HG03571 (cell line): Measurements from ENCODE around the gene WAPL.
A peak's percentile ranks its signal among the peaks of the same experiment; 100 is the strongest.

Experiments used
- ATAC-seq: cut with Tn5 transposase; IDR thresholded peaks from one replicate; pipeline ENCODE4 v1.9.1; 2021; ENCODE audit not compliant: unreplicated experiment

WAPL gene

DNA sequence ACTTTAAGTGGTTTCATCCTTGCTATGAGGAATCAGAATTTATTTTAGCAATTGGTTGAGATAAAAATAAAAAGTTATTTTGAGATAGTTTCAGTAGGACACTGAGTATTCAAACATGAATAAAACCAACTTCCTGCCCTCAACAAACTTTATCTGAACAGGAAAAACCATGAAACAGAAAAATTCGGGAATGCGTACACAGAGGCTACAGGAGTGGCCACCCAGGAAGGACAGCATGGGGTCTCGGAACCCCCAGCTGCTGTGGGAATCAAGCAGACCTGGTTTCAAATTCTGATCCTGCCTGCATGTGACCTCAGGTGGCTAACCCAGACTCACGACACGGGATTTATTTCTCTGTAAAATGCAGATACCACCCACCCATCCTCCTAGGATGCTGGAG lies 106.0 kb downstream of the WAPL start:
- no peak for ATAC-seq

DNA sequence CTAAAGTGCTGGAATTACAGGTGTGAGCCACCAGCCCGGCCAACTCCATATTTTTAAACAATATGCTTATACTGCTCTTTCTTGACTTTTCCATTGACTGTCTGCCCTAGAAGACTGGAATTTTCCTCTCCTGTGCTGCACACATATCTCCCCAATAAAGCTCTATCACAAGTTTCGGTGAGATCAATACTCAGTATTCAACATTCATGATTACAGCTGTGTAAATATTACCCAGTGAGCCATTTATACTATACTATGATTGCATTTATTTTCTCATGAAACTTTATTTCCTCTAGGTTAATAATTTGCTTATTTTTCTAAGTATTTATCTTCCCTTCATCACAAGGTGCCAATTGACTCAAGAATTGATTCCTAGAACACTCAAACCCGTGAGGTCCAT lies 106.5 kb downstream of the WAPL start:
- ATAC-seq: no peak

DNA sequence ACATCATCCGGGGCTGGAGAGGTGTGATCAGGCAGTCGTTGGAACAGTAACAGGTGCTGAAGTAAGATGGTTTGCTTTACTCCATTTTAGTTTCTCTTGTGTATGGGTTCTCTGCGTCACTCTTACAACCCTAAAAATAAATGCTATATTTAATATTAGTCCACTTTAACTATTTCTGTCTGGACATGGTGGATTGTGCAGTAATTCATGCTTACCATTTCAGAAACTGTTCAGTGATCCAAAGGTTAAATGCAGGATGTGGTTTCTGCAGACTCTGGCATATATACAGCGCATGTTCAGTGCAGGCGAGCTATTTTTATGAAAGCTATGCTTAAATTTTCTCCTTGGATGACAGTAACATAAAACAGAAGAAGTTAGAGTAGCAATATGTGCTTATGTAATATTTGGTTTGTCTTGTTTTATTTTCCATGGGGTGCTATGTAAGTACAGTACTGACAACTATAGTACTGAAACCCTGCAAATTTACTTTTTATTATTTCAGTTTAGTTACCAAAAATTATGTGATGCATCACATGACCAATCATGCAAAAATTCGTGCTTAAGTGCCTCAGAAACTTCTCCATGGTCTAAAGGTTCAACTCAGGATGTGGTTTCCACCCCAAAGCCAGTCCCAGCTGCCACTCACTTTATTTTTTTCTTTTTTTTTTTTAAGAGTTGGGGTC lies 108.4 kb downstream of the WAPL start:
- peak; percentile 73 for ATAC-seq

DNA sequence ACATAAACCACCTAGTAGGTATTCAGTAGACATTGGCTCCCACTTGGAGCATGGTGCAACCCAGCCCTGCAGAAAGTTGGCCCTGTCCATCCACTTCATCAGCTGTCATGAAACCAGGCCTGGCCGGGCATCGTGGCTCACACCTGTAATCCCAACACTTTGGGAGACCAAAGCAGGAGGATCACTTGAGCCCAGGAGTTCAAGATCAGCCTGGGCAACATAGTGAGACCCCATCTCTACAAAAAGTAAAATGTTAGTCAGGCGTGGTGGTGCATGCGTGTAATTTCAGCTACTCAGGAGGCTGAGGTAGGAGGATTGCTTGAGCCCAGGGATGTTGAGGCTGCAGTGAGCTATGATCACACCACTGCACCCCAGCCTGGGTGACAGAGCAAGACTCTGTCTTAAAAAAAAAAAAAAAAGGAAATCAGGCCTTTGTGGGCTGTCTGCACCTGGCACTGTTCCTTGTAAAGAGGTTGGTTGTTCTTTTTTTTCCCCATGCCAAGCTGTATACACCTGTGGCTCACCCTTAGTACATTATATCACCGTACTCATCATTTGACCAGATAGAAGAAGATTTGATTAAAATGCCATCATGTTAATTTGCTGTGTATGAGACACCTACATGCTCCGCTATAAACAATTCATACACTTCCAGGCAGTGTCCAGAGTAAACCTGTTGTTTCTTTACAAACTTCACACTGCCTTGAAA lies 109.6 kb downstream of the WAPL start:
- ATAC-seq: no peak

DNA sequence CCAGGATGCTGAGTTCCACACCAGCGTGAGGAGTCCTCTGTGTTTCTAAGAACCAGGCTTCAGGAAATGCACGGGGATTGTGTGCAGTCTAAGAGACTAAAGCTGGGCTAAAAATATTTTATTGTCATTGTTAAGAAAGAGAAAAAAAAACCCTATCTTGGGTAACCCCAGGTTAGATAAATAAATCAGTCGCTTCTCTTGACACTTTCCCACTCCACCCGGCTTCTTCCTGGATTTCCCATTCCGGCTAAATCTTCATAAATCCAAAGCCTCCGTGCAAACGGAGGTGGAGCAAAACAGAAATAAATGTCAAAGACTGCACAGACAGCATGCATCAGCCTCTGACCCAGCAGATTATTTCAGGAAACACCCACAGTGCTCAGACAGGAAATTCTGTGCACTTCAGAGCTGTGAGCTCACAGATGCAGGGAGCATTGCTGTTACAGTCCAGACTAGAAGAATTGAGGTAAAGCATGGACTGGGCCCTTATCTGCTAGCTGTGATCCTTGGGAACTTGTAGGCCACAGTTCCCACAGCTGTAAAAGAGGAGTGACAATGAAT lies 110.2 kb downstream of the WAPL start:
- peak; percentile 37 for ATAC-seq

DNA sequence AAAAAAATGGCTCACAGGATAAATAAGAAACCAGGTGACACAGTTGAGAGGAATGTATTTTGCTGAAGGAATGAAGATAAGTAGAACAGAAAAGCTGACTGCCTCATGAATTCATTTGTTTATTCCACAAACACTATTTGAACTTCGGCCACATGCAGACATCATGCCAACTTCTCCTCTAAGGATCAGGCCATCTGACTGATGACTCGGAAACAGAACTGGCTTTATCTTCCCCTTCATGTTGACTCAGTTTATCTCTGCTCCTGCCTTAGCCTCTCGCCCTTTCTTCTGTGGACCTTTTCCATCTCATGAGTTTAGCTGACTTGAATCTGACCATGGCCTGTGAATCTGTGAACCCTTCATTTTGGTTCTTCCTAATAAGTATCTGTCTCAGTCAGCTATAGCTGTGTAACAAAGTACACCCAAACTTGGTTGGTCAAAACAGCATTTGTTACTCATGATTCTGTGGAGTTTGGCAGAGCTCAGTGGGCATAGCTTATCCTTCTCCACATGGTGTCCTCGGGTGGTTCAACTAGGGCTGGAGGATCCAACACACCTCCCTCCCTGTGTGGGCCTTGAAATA lies 111.0 kb downstream of the WAPL start:
- no peak for ATAC-seq

DNA sequence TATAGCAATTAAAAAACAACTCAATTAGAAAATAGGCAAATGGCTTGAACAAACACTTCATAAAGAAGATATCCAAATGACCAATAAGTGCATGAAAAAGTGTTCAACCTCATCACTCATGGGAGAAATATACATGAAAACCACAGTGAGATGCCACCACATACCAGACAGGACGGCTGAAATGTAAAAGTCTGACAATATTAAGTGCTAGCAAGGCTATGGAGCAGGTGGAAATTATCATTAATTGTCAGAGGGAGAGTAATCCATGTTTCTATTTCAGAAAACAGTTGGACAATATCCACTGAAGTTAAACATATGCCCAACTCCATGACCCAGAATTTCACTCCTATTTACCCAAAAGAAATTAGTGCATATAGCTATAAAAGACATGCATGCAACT lies 112.4 kb downstream of the WAPL start:
- ATAC-seq: no peak

DNA sequence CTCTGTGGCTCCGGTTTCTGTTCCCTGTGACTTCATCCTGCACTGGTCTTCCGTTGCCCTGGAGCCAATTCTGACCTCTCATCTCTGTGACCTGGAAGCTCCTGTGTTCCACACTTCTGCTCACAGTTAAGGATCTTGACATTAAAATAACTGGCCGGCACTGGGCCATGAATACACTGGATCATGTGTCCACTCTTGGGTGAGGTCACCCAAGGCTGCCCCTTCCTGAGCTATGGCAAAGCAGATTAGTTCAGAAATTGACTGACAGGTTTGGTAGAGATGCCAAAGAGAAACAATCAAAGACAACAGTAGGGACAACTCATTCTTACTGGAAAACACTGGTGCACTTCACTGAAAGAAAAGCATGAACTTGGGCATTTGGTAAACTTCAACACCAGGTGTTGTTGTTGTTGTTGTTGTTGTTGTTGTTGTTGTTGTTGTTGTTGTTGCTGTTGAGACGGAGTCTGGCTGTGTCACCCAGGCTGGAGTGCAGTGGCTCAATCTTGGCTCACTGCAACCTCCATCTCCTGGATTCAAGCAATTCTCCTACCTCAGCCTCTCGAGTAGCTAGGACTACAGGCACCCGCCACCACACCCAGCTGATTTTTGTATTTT lies 118.3 kb downstream of the WAPL start:
- ATAC-seq: no peak

DNA sequence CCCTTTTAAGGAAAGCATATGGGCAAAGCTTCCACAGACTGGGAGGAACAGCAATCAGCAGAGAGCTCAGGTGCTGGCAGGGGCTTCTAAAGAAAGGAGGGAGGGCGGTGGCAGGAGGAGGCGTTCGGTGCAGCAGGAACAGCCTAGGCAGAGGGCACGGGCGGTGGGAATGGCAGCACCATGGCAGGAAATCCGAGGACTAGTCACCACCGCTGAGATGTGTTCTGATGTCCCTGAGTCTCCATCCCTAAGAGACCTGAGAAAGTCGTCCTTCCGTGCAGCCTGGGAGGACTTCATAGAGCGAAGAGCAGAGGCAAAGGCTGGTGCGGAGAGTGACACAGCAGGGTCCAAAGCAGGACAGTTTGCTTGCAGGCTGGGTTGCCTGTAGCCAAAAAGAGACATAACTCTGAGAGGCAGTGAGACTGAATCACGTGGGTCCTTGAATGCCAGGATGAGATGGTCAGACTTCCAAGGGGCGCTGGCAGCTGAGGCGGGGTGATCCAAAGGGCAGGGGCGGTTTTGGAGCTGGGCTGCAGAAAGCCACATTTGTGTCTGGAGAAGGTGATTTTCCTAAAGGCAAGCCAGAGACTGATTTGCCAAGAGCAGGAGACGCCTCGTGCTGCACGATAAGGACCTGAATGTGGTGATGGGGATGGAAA lies 119.2 kb downstream of the WAPL start:
- ATAC-seq: no peak

DNA sequence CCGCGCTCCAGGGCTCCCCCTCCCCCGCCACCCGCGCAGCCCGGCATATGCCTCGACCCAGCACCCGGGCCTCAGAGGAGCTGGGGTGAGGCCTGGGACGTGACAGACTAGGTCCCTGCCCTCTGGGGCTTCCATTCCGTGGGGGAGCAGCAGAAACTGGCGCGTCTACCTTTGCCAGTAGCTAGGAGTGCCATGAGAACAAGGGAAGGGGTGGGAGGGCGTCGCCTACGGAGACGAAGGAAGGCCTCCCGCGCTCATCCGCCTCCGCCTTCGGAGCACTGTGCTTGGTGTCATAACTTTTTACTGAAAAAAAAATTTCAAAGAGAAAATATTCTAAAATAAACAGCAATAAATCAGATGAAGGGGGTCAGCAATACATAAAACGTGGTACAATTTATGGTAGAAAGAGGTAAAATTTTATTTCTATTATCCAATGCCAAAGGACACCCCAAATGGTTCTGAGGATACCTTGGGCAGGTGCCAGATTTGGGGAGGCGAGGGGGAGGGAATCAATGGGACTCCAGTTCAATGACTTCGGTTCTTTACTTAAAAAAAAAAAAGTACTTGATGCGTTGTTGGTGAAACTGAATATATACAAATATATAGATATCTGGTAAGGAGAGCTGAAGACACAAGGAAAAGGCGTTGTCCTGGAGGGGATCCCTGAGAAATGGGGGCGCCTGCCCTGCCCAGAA lies 119.9 kb downstream of the WAPL start:
- no peak for ATAC-seq

DNA sequence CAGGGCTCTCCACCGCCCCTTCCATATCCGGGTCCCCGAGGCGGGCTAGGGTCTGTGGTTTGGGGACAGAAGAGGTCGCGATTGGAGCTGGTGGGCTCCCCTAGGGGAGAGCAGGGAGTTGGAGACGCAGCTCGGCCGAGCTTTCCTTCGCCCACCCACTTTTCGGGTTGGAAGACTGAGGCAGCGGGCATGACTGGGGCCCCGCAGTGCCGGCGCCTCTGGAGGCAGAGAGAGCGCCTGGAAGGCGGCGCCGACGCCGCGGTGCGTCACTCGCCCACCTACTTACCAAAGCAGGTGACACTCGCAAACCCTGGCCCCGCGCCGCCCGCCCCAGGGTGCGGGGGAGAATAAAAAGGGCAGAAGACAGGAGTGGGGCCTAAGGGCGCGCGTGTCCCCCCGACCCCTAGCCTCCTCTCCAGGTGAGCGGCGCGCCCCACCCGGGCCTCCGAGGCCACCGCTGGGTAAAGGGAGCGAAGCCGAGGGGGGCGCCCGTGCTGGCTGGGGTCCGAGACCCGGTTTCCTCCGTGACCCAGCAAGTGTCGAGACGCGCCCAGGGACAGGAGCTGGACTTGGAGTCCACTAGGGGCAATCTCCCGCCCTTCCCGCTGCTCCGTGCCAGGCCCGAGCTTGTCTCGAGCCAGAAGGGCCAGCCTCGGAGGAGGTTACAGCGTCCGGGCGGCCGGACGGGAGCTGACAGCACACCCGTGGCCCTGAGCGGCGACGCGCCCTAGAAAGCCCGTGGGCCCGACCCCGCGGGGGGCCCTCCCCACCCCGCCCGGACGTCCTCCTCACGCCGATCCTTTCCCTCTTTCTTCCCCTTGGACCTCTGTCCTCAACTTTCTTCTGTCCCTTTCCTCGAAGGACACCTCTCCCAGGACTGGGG lies 120.6 kb downstream of the WAPL start:
- ATAC-seq: peak; percentile 15

DNA sequence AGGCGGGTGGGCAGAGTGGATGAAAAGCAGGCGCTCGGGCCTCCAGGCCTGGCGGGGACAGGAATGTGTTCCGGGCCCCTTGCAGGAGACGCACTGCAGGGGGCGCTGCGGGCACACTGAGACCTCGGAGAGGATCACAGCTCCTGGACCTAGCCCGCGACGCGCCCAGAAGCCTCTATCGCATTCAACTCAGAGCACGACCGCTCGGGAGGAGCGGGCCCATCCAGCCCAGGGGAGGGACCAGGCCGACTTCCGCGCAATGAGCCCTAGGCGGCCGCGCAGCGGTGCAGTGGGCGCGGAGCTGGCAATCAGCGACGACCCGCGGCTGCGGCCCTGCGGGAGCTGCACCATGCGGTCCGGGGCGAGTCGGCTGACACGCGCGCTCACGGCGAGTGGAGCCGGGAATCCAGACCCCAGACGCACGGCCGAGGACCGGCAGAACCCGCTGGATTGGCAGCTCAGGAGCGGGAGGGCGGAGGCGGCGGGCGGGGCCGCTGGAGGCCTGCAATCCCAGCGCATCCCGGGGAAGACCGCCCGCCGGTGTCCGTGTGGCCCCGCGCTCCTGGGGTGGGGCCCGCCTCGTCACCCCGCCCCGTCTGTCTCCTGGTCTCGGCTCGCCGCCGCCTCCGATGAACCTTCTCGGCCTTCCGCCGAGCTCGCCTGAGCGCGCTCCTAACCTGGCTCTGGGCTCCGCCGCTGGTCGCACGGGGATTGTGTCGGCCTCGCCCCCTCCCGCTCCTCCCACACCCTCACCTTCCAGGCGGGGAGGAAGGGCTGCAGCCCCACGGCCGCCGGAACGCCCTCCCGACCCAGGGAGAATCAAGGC lies 121.5 kb downstream of the WAPL start:
- peak; percentile 88 for ATAC-seq

DNA sequence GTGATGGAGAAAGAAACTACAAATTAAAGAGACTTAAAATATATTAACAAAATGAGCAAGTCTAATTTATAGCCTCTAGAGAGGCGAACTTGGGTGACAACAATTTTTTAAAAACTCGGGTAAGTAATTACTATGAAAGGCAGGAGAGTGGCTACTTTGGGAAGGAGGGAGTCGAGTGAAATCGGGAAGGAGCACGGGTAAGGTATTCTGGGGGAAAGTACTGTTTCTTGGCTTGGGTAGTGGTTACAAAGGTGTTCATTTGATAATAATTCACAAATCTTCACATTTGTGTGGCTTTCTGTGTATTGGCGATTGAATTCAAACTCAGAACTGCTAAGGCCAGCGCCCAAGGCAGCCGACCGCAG lies 122.1 kb downstream of the WAPL start:
- ATAC-seq: no peak

DNA sequence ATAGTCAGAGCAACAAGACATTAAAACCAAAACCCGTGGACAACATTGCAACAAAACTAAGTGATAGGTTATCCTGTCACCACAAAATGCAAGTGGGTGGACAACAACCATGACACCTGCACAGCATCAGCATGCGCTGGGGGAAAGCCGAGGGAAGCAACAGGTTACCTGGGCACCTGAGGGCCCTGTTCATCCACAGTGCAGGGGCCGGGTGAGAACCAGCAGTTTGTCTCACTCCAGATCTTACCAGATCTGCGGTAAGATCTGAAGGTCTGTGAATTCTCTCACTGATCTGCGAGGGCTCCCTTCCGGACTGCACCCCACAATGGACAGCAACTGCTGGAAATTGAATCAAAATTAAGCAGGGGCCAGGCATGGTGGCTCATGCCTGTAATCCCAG lies 124.5 kb downstream of the WAPL start:
- ATAC-seq: no peak

DNA sequence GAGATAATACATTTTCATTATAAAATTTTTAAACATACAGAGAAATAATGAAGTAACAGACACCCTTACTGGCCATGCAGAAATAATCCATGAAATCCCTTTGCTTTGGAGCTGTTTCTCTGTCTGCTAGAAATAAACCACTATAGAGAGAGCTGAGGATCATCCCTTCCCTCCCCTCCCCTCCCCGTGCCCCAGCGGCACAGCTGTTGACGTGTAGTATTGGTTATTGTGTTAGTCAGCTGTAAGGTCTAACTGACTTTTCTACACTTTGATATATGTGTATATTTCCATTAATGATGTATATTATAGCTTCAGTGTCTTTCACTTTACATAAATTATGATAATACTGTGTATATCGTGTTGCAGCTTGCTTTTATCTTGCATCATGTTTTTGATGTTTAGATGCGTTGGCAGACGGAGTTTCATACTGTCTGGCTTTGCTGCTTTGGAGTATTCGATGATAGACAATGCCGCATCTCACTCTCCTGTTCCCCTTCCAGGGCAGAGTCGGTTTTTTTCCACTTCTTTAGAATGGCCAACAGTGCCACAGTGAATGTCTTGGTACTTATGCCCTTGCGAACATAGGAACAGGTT lies 127.6 kb downstream of the WAPL start:
- ATAC-seq: no peak

DNA sequence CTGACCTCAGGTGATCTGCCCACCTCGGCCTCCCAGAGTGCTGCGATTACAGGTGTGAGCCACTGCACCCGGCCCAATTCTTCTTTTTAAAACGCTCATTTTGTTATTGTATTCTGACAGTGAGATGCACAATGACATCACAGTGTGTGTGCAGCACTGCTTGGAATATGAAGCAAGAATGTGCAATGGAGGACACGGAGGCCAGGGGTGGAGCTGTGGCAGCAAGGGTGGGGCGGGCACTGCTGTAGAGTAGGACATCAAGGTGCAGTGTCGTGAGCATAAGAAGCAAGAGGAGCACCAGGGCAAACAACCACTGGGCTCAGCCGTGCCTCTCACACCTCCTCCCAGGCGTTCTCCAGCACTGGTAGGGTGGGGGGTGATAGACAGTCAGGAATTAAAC lies 128.2 kb downstream of the WAPL start:
- no peak for ATAC-seq

DNA sequence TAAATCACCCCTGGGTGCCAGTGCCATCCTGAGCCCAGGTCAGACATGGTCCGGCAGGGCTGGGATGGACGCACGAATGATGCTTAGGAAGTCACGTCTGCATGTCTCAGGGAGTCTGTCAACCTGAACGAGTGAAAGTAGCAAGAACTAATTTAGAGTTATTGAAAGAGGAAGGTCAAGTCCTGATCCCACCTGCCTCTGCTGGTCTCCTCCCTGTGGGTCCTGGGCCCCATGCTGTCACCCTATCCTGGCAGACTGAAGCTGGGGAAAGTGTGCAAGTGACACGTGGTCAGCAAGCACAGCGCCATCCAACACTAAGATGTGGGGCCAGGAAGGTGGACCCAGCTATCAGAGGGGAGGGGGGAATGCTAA lies 128.9 kb downstream of the WAPL start:
- peak; percentile 56 for ATAC-seq

DNA sequence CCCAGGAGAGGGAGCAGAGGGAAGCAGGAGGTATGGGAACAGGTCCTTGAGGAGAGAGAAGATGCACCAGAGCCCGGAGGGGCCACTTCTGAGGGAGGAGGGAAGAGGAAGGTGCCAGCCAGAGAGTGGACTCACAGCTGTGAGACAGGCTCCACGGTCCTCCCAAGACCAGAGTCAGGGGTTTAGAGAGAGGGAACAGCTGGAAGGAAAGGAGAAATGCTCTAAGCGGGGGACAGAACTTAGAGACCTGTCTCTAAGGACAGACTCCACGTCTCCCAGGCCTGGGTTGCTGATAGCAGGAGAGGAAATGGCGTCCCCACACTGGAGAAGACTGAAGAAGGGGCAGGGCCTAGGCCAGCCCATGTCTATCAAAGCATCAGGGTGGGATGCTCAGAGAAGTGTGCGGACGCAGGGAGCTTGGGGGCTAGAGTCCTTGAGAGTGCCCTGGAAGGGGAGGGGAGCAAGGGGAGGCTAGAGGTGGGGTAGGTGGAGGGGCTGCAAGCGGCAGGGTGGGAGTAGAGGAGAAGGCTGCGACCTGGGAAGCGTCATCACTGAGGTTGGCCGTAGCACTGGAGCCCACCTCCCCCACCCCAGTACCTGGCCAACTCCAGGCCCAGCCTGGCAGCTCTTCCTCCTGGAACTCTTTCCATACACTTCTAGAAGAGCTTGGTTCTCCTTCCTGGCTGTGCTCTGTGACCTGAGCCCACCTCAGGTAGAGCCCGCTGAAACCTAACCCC lies 129.4 kb downstream of the WAPL start:
- ATAC-seq: peak; percentile 1
